GM19099 (cell line): Measurements from ENCODE around the gene TBX18.

Source experiments
- POLR2A ChIP-seq: IDR thresholded peaks from 3 replicates; pipeline ENCODE4 v1.6.1; 2011; ENCODE audit warnings: low read depth; ENCODE audit not compliant: insufficient read length; ENCODE audit errors: extremely low read depth

TBX18 gene

GRCh38 chr6:84645563-84646266 lies 118.7 kb downstream of the TBX18 start:
- TF ChIP-seq POLR2A: no peak

GRCh38 chr6:84645000-84645399 lies 119.4 kb downstream of the TBX18 start:
- TF ChIP-seq POLR2A: no peak

GRCh38 chr6:84643778-84644177 lies 120.6 kb downstream of the TBX18 start:
- TF ChIP-seq POLR2A: no peak

GRCh38 chr6:84641076-84641475 lies 123.3 kb downstream of the TBX18 start:
- TF ChIP-seq POLR2A: no peak

GRCh38 chr6:84639396-84639795 lies 125.0 kb downstream of the TBX18 start:
- TF ChIP-seq POLR2A: no peak

- no peak for TF ChIP-seq POLR2A
Measured at GRCh38 chr6:84638286-84638685, 126.1 kb downstream of the TBX18 start.
